Neuron (in vitro differentiated cells): ENCODE results near the gene DOCK3.
A peak's percentile ranks its signal among the peaks of the same experiment; 100 is the strongest.
"Not testable (repeated sequence)": the region's sequence is repeated elsewhere in the genome, so short reads cannot be mapped to it uniquely, and the experiment has no call there.

Experiments used
- H2AFZ ChIP-seq: one replicate; pipeline ENCODE4 v1.6.1; 2013; ENCODE audit warnings: low read depth, mild to moderate bottlenecking, inconsistent platforms, low read length, moderate library complexity
- H3K27me3 ChIP-seq: one replicate; pipeline ENCODE4 v1.6.1; 2013; ENCODE audit warnings: low read length; ENCODE audit not compliant: insufficient read depth
- H3K36me3 ChIP-seq: one replicate; pipeline ENCODE4 v1.6.1; 2013; ENCODE audit warnings: low read length; ENCODE audit not compliant: insufficient read depth
- H3K4me1 ChIP-seq: one replicate; pipeline ENCODE4 v1.6.1; 2013; ENCODE audit warnings: low read length; ENCODE audit not compliant: insufficient read depth
- H3K4me3 ChIP-seq: 2 replicates; pipeline ENCODE4 v1.5.1; 2013; ENCODE audit warnings: mild to moderate bottlenecking, low read length, moderate library complexity
- H3K9me3 ChIP-seq: one replicate; pipeline ENCODE4 v1.6.1; 2013; ENCODE audit warnings: low read length

The DOCK3 gene

DNA sequence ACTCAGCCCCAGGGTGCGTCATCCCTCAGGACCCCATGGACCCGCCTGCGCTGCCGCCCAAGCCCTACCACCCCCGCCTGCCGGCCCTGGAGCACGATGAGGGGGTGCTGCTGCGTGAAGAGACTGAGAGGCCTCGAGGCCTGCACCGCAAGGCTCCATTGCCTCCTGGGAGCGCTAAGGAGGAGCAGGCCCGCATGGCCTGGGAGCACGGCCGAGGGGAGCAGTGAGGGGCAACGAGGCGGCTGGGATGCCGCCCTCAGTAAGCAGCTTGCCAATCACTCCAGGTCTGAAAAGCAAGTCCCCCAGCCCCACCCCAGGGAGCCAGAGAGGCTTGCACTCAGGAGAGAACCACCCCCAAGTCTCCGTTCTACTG, 706.6 kb downstream of the DOCK3 start:
- H3K36me3 ChIP-seq, result peaks cover 3% of the 10 kb centered on the region
- H3K4me3 ChIP-seq, result no peak overlapping the region
- H3K4me1 ChIP-seq, result peaks cover 22% of the 10 kb centered on the region
- H2AFZ ChIP-seq, result no peak overlapping the region
- peaks cover 5% of the 10 kb centered on the region for H3K27me3 ChIP-seq
- H3K9me3 ChIP-seq, result no peaks in the 10 kb centered on the region

DNA sequence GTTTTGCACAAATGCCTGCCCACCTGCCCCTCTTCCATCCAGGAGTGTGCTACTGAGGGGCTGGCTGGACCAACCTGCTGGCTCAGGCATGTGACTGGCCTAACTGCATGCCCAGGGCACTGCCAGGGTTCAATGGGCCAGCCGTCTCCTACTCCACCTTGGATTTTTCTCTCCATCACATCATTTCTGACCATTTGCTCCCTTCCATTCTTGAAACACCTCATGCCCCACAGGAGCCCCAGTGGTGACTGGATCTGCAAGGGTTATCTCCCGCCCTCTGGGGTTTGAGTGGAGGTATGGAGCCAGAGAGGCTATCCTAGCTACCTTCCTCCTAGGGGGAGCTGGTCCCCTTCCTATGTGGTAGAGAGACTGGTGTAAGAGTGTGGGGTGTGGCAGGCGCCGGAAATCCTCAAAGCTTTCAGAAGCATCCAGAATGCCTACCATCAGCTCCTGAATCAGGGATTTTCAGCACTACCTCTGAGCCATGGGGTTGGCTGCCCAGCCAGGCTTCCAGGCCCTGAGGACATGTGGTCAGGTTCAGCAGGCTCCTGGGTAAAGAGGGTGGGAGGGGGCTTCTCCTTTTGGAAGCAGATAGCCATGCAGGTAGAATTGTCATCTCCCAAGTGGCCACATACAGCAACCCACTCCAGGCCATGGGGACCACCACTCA, 707.5 kb downstream of the DOCK3 start:
- Histone ChIP-seq H2AFZ (no peak overlapping the region), H3K9me3 (no peaks in the 10 kb centered on the region), H3K4me1 (peaks cover 28% of the 10 kb centered on the region), H3K36me3 (peaks cover 9% of the 10 kb centered on the region), H3K27me3 (peaks cover 4% of the 10 kb centered on the region), H3K4me3 (no peak overlapping the region)

DNA sequence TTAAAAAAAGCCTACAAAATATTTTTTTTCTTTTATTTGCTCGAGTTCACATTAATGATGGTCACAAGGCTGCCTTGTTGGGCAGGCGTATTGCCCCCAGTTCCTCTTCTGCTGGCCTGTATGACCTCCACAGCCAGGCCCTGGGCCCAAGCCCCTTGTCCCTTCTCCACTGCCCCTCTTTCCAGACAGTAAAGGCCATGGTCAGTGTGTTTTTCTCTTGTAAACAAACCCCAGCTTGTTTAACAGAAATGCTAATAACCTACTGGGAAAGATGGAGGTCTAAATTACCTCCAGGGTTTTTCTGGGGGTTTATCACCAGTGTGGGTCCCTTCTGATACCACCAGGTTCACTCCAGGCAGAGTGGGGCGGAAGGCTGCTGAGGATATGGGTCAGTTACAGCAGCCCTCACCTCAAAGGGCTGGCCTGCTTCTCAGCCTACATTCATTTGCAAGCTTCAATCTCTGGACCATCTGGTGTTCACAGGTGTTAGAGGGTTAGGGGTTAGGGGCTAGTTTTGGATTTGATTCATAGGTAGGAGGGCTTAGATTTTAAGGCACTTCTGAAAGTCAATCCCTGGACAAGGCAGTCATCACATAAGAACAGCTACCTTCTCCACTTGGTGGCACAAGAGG, 708.3 kb downstream of the DOCK3 start:
- peaks cover 16% of the 10 kb centered on the region for H3K36me3 ChIP-seq
- no peaks in the 10 kb centered on the region for H3K27me3 ChIP-seq
- peak overlapping the region; percentile 94 for H3K4me3 ChIP-seq
- H3K9me3 ChIP-seq, result no peaks in the 10 kb centered on the region
- H3K4me1 ChIP-seq, result peaks cover 32% of the 10 kb centered on the region
- H2AFZ ChIP-seq, result no peak overlapping the region

DNA sequence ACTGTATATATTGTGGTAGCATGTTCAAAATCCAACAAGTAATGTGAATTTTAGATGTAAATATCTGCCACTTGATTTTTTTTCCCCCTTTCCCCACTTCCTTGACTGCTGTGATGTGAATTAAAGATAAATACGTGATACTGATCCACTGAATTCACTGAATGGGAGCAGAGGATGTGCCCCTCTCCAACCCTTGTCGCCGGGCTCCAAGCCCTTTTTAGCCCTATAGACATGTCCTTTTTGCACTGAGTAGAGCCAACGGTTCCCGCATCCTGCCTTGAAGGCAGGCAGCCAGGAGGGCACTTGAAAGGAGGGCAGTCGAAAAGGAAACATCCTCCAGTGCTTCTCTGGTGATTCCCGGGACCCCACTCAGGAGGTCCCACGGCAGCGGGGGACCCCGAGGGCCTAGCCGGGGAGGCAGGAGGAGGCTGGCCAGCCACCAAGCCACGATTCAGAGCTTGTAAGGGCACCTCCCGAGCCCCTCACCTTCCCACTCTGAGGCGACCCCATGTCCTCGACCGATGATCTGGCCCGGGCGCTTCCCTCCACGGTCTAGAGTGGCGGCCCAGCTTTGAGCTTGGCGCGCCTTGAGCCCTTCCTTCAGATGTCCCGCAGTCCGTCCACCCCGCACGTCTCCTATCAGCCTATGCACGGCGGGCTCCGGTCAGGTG, 709.5 kb downstream of the DOCK3 start:
- Histone ChIP-seq H3K9me3 (no peaks in the 10 kb centered on the region), H3K4me3 (peak overlapping the region; percentile 94), H3K4me1 (peaks cover 32% of the 10 kb centered on the region), H2AFZ (peak overlapping the region; percentile 88), H3K27me3 (no peaks in the 10 kb centered on the region), H3K36me3 (peaks cover 28% of the 10 kb centered on the region)

DNA sequence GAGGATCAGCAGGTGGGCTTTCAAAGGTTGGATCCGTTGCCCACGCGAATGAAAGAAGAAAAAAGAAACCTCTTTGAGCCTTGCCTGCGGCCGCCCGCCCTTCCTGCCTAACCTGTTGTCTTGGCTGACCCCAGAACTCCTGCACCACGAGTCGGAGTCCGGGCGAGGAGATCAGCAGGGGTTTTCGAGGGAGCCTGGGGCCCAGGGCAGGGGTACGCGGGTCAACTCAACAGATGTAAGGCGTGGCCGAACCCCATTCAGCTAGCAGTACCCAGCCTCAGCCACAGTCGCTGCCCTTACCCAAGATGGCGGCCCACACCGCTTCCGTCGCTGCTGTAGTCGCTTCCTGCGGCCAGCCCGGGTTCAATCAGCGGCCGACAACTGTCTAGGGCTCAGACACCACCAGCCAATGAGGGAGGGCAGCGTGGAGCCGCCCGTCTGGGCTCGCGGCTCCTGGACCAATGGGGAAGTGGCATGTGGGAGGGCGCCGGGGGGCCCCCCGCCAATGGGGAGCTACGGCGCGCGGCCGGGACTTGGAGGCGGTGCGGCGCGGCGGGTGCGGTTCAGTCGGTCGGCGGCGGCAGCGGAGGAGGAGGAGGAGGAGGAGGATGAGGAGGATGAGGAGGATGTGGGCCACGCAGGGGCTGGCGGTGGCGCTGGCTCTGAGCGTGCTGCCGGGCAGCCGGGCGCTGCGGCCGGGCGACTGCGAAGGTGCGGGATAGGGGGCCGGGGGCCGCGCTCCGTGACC, 710.2 kb downstream of the DOCK3 start, which contains the start of gene MANF:
Gene MANF, plus strand, starts transcription at position 566 of the 748 bp plus-strand sequence. Its CDS starts 52 bp downstream, at position 618.
- H2AFZ ChIP-seq, result peak within 1 kb of the TSS; percentile 88
- H3K36me3 ChIP-seq, result peaks cover 35% of the 10 kb centered on the region
- H3K9me3 ChIP-seq, result no peaks in the 10 kb centered on the region
- H3K27me3 ChIP-seq, result no peaks in the 10 kb centered on the region
- peak within 1 kb of the TSS; percentile 94 for H3K4me3 ChIP-seq
- peaks cover 32% of the 10 kb centered on the region for H3K4me1 ChIP-seq

DNA sequence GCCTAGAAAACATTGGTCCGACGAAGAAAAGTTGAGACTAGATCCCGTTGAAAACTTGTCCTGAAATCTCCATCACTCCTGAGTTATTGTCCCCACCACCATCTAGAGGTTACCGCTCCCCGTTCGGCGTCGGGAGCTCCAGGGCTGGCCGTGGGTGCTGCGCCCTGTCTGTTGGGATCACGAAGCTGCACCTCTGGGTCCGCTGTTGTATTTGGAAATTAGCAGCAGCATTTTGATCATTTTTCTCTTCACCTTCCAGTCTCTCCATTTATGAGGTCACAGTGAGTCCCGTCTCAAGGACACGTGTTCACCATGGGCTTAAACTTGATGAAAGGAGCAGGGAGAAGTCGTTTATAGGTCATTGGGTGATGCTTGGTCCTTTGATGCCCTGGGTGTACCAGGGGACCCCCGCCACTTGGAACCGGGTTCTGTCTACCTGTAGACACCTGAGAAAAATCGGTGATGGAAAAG, 710.9 kb downstream of the DOCK3 start:
- H3K27me3 ChIP-seq, result no peaks in the 10 kb centered on the region
- peaks cover 36% of the 10 kb centered on the region for H3K36me3 ChIP-seq

DNA sequence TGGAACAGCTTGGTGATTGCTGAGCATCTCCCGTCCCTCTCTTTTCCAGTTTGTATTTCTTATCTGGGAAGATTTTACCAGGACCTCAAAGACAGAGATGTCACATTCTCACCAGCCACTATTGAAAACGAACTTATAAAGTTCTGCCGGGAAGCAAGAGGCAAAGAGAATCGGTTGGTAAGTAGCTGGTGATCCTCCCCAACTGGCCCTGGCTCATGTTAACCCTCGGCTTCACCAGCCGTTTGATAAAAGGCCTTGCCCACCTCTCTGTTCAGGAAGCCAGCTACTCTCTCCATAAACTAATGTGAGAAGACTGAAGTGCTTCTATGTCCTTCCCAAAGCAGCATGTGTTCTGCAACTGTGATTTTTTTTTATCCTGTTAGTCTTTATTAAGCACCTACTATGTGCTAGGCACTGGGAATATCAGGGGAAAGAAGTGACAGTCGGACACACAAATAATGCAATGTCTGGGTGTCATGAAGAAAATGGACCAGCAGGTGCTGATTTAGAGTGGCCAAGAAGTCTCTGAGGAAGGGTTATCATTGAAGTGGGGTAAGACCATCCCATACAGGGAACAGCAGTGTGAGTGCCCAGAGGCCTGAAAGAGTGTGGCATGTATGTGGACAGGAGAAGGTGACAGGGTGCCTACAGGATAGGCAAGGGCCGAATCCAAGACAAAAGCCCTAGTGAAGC, 711.6 kb downstream of the DOCK3 start:
- Histone ChIP-seq H3K4me3 (peak overlapping the region; percentile 94), H3K36me3 (peaks cover 36% of the 10 kb centered on the region), H3K9me3 (no peaks in the 10 kb centered on the region), H3K27me3 (no peaks in the 10 kb centered on the region), H3K4me1 (peaks cover 39% of the 10 kb centered on the region), H2AFZ (no peak overlapping the region)

More for the DNA sequence above, 710.9 kb downstream of the DOCK3 start:
- Histone ChIP-seq H2AFZ (no peak overlapping the region), H3K4me1 (peaks cover 38% of the 10 kb centered on the region), H3K4me3 (peak overlapping the region; percentile 94), H3K9me3 (no peaks in the 10 kb centered on the region)

DNA sequence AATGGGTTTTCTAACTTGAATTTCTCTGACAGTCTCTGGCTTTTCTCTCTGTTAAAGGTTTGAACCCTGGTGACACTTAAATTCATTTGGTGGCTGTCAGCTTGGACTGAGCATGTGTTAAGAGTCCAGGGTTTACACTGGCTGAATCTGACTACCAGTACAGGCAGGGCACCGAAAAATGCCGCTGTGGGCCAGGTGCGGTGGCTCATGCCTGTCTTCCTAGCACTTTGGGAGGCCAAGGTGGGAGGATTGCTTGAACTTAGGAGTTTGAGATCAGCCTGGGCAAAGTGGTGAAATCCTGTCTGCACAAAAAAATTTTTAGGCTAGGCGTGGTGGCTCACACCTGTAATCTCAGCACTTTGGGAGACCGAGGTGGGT, 712.1 kb downstream of the DOCK3 start:
- peaks cover 39% of the 10 kb centered on the region for H3K4me1 ChIP-seq
- H3K4me3 ChIP-seq, result peak overlapping the region; percentile 94
- peaks cover 36% of the 10 kb centered on the region for H3K36me3 ChIP-seq
- H3K9me3 ChIP-seq, result no peaks in the 10 kb centered on the region
- no peaks in the 10 kb centered on the region for H3K27me3 ChIP-seq
- H2AFZ ChIP-seq, result no peak overlapping the region

DNA sequence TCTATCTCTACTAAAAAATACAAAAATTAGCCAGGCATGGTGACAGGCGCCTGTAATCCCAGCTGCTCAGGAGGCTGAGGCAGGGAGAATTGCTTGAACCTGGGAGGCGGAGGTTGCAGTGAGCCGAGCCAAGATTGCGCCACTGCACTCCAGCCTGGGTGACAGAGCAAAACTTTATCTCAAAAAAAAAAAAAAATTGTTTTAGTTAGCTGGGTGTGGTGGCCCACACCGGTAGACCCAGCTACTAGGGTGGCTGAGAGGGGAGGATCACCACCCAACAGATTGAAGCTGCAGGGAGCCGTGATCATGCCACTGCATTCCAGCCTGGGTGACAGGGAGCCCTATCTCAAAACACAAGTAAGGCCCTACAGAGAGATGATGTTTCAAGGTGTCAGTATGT, 712.6 kb downstream of the DOCK3 start:
- not testable (repeated sequence) for H3K27me3 ChIP-seq, H2AFZ ChIP-seq, H3K9me3 ChIP-seq, H3K4me3 ChIP-seq
- H3K36me3 ChIP-seq, result peaks cover 40% of the 10 kb centered on the region
- peaks cover 42% of the 10 kb centered on the region for H3K4me1 ChIP-seq

DNA sequence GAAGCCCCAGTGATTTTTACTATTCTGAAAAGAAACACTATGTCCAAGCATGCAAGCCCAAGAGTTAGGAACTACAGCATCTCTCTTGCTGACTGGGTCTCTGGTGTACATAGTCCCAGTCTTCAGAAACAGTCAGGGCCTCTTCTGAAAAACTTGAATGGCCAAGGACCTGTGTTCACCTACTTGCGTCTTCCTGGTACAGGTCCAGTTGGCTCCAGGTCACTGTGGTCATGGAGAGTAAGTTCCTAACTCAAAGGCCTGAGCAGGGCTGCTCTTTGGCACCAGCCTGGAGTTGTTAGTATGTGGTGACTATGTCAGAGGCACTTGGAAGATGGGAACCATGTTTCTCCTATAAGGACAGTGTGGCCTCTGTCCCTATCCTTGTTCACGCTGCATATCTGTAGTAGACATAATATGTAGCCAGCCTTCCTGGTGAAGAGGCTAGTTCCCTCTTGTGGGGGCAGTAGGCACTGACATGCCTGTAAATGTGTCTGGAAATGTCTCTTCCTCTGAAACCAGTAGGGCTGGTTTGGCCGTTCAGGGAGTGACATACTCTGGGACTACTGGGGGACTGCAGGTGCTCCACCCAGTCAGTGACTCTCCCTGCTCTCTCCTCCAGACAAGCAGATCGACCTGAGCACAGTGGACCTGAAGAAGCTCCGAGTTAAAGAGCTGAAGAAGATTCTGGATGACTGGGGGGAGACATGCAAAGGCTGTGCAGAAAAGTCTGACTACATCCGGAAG, 713.7 kb downstream of the DOCK3 start:
- H3K27me3 ChIP-seq, result no peaks in the 10 kb centered on the region
- H3K4me1 ChIP-seq, result peaks cover 47% of the 10 kb centered on the region
- H3K4me3 ChIP-seq, result no peak overlapping the region
- peaks cover 13% of the 10 kb centered on the region for H3K9me3 ChIP-seq
- H3K36me3 ChIP-seq, result peaks cover 52% of the 10 kb centered on the region
- H2AFZ ChIP-seq, result no peak overlapping the region

DNA sequence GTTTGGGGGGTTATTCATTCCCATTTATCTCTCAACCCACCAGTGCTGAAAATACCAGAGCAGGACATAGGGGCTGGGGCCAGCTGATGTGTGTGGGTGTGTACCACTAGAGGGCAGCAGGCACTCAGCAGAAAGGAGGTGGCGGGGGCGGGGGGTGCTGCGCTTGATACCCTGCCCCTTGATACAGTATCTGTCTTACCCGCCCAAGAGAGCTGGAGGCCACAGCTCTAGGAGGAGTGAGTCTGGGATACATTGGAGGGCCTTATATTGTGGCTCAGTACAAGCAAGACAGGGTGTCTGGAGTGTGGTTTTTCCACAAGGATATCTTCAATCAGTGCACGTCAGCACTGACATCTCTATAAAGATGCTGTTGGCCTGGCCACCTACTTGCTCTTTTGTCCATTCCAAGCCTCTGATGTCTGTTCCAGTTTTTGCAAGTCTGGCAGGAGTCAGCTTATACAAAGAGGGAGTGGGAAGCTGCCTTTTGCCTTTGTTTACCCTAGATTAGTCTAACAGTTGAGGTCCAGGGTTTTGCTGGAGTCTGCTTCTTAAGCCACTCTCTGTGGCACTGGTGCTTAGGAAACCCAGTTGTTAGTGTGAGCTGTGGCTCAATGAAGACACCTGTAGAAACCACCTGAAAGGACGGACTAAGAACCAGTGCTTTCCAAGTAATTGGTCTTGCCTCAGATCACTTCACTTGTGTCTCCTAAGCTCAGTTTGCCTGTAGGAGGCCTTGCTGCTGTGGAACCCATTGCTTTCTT, 714.9 kb downstream of the DOCK3 start:
- peaks cover 45% of the 10 kb centered on the region for H3K4me1 ChIP-seq
- peaks cover 20% of the 10 kb centered on the region for H3K9me3 ChIP-seq
- H3K36me3 ChIP-seq, result peaks cover 63% of the 10 kb centered on the region
- H3K27me3 ChIP-seq, result no peaks in the 10 kb centered on the region
- no peak overlapping the region for H3K4me3 ChIP-seq
- no peak overlapping the region for H2AFZ ChIP-seq
